Measurements from ENCODE around the gene IRS2.

DNA sequence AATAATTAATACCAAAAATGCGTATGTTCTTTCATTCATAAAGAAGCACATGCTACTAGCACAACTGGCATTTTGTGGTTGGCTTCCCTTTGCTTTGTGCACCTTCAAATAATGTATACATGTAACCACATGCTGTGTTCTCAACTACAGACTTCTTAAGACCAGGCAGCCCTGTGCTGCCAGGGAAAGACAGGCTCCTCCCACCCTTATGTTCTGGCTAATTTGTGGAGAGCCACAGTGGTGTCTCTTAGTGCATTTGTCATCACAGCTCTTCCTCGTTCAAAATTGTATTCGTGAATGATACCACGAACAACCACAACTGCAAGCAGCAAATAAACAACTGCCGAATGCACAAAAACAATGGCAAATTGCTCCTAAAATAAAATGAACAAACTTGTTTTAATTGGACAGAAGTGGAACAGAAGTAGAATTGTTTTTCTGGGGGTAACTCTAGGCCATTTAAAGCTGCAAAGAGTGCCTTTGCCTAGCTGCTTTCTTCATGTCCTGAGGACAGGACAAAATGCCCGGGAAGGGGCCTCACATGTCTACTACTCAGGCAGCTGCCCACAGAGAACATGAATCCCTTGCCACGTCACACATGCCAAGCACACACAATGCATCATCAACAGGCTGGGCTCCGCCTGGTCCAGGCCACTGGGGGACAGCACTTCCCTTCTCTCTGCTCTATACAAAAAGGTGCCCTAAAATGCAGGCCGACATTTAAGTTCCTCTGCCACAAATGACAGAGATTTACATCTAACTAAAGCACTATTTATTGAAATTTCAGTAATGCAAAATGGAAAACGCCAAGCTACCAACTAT, 21.7 kb downstream of the IRS2 start:
- no peak for TF ChIP-seq EZH2phosphoT487 (IDR thresholded peaks at IDR 0.05; ENCODE audit: borderline replicate concordance, low read depth, low read length)
- TF ChIP-seq, protein P1, sequence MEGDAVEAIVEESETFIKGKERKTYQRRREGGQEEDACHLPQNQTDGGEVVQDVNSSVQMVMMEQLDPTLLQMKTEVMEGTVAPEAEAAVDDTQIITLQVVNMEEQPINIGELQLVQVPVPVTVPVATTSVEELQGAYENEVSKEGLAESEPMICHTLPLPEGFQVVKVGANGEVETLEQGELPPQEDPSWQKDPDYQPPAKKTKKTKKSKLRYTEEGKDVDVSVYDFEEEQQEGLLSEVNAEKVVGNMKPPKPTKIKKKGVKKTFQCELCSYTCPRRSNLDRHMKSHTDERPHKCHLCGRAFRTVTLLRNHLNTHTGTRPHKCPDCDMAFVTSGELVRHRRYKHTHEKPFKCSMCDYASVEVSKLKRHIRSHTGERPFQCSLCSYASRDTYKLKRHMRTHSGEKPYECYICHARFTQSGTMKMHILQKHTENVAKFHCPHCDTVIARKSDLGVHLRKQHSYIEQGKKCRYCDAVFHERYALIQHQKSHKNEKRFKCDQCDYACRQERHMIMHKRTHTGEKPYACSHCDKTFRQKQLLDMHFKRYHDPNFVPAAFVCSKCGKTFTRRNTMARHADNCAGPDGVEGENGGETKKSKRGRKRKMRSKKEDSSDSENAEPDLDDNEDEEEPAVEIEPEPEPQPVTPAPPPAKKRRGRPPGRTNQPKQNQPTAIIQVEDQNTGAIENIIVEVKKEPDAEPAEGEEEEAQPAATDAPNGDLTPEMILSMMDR (conservative IDR thresholded peaks at IDR 0.05; ENCODE audit: low read length): no peak

Measured in OCI-LY7 (cell line).